ENCODE data around the gene FTSJ3. TPM values are rescaled to one million over a fixed set of nuclear protein-coding genes. Genes with fewer than 3 reads are reported as not detected.

Gene FTSJ3
- total and polyA plus RNA-seq, 2 experiments from 2014 or later, result 28.5 to 30.0 TPM

- H3K36me3 ChIP-seq (replicated peaks; ENCODE audit: insufficient read depth, low read depth), result no peaks in the 10 kb centered on the region
- H3K9me2 ChIP-seq (replicated peaks; ENCODE audit: insufficient read depth), result no peaks in the 10 kb centered on the region
- 17% methylated on average over 8 of the region's 8 CpGs for WGBS (ENCODE audit: low lambda C conversion rate, missing lambda C conversion rate)
- peak overlapping the region; percentile 56 for H3K4me3 ChIP-seq
- no peaks in the 10 kb centered on the region for H3K9me3 ChIP-seq (ENCODE audit: low read depth)
- H3K27me3 ChIP-seq, result no peaks in the 10 kb centered on the region
- peaks cover 6% of the 10 kb centered on the region for H3K4me1 ChIP-seq (ENCODE audit: insufficient read depth)
- DNase-seq (ENCODE audit: low spot score), result no peak
- TF ChIP-seq EZH2phosphoT487 (IDR thresholded peaks at IDR 0.05; ENCODE audit: low read depth, severe bottlenecking, unreplicated experiment) (no peak), EZH2 (IDR thresholded peaks at IDR 0.05; ENCODE audit: borderline replicate concordance) (no peak), CTCF (IDR thresholded peaks at IDR 0.05; ENCODE audit: poor library complexity) (no peak)
- peaks cover 57% of the 10 kb centered on the region for H4K20me1 ChIP-seq (ENCODE audit: insufficient read depth, poor library complexity, severe bottlenecking)
- H2AFZ ChIP-seq, result no peak overlapping the region
- H3K79me2 ChIP-seq, result peaks cover 86% of the 10 kb centered on the region
- H3K27ac ChIP-seq, result peak overlapping the region; percentile 96
- H3K4me2 ChIP-seq, result peak overlapping the region; percentile 73
Observed at GRCh38 chr17:63775420-63775819, 52.0 kb downstream of the FTSJ3 start.

GRCh38 chr17:63774969-63775265 is 52.5 kb downstream of the FTSJ3 start:
- peak overlapping the region; percentile 73 for H3K4me2 ChIP-seq
- TF ChIP-seq EZH2 (IDR thresholded peaks at IDR 0.05; ENCODE audit: borderline replicate concordance) (no peak), EZH2phosphoT487 (IDR thresholded peaks at IDR 0.05; ENCODE audit: low read depth, severe bottlenecking, unreplicated experiment) (no peak), CTCF (IDR thresholded peaks at IDR 0.05; ENCODE audit: poor library complexity) (no peak)
- peaks cover 6% of the 10 kb centered on the region for H3K4me1 ChIP-seq (ENCODE audit: insufficient read depth)
- H3K4me3 ChIP-seq, result peak overlapping the region; percentile 56
- peak overlapping the region; percentile 96 for H3K27ac ChIP-seq
- H4K20me1 ChIP-seq (ENCODE audit: insufficient read depth, poor library complexity, severe bottlenecking), result peaks cover 52% of the 10 kb centered on the region
- no peak for DNase-seq (ENCODE audit: low spot score)
- H3K9me2 ChIP-seq (replicated peaks; ENCODE audit: insufficient read depth), result no peaks in the 10 kb centered on the region
- H3K9me3 ChIP-seq (ENCODE audit: low read depth), result no peaks in the 10 kb centered on the region
- no peaks in the 10 kb centered on the region for H3K27me3 ChIP-seq
- no peak overlapping the region for H2AFZ ChIP-seq
- peaks cover 86% of the 10 kb centered on the region for H3K79me2 ChIP-seq
- WGBS (ENCODE audit: low lambda C conversion rate, missing lambda C conversion rate), result 4% methylated on average over 4 of the region's 4 CpGs
- no peaks in the 10 kb centered on the region for H3K36me3 ChIP-seq (replicated peaks; ENCODE audit: insufficient read depth, low read depth)

- H3K9me2 ChIP-seq (replicated peaks; ENCODE audit: insufficient read depth), result no peaks in the 10 kb centered on the region
- peaks cover 86% of the 10 kb centered on the region for H3K79me2 ChIP-seq
- no peaks in the 10 kb centered on the region for H3K36me3 ChIP-seq (replicated peaks; ENCODE audit: insufficient read depth, low read depth)
- peaks cover 47% of the 10 kb centered on the region for H4K20me1 ChIP-seq (ENCODE audit: insufficient read depth, poor library complexity, severe bottlenecking)
- WGBS (ENCODE audit: low lambda C conversion rate, missing lambda C conversion rate), result under 1% methylated on average over 18 of the region's 67 CpGs
- H3K4me1 ChIP-seq (ENCODE audit: insufficient read depth), result peaks cover 6% of the 10 kb centered on the region
- H3K27me3 ChIP-seq, result no peaks in the 10 kb centered on the region
- peak; percentile 80 for DNase-seq (ENCODE audit: low spot score)
- H2AFZ ChIP-seq, result peak within 1 kb of the TSS; percentile 44
- H3K4me2 ChIP-seq, result peak within 1 kb of the TSS; percentile 77
- TF ChIP-seq CTCF (IDR thresholded peaks at IDR 0.05; ENCODE audit: poor library complexity) (peak; percentile 19), EZH2phosphoT487 (IDR thresholded peaks at IDR 0.05; ENCODE audit: low read depth, severe bottlenecking, unreplicated experiment) (no peak), EZH2 (IDR thresholded peaks at IDR 0.05; ENCODE audit: borderline replicate concordance) (no peak)
- no peaks in the 10 kb centered on the region for H3K9me3 ChIP-seq (ENCODE audit: low read depth)
- H3K27ac ChIP-seq, result peak within 1 kb of the TSS; percentile 96
- peak within 1 kb of the TSS; percentile 61 for H3K4me3 ChIP-seq
Observed at GRCh38 chr17:63774141-63774968, 53.1 kb downstream of the FTSJ3 start, which contains the start of gene DDX42. Gene DDX42 (plus strand): TSS chr17:63774170. CDS start chr17:63787050, 12,880 bp downstream.
